Activated effector memory CD4-positive, alpha-beta T cell treated with anti-CD3 and anti-CD28 coated beads, Interleukin-2, amount 50 U/mL, for 16 hours (primary cell): ENCODE results near the gene FAM222B.
"Not testable (repeated sequence)": the region's sequence is repeated elsewhere in the genome, so short reads cannot be mapped to it uniquely, and the experiment has no call there.

Source experiments
- DNase-seq: peaks from one replicate; pipeline ENCODE4 v3.0.0-alpha.2; 2020

The FAM222B gene

GRCh38 chr17:28744104-28744971, 98.3 kb downstream of the FAM222B start:
- peak; percentile 90 for DNase-seq

GRCh38 chr17:28743243-28744103, 99.1 kb downstream of the FAM222B start, which contains the start of gene TRAF4:
TSS of gene TRAF4 (plus strand) at chr17:28744011. CDS start at chr17:28744113, 102 bp downstream.
- DNase-seq = peak; percentile 92

GRCh38 chr17:28741358-28742349, 100.9 kb downstream of the FAM222B start:
- no peak for DNase-seq

- no peak for DNase-seq
Observed at GRCh38 chr17:28740406-28741357, 101.9 kb downstream of the FAM222B start.

- DNase-seq = peak; percentile 88
Observed at GRCh38 chr17:28738680-28739384, 103.8 kb downstream of the FAM222B start.

GRCh38 chr17:28737770-28738679, 104.6 kb downstream of the FAM222B start:
- DNase-seq = no peak

- no peak for DNase-seq
Observed at GRCh38 chr17:28737316-28737715, 105.3 kb downstream of the FAM222B start.

GRCh38 chr17:28735913-28736769, 106.4 kb downstream of the FAM222B start:
- not testable (repeated sequence) for DNase-seq

GRCh38 chr17:28735242-28735722, 107.3 kb downstream of the FAM222B start:
- DNase-seq = no peak

- DNase-seq = no peak
Observed at GRCh38 chr17:28734712-28735241, 107.8 kb downstream of the FAM222B start.

GRCh38 chr17:28733346-28733745, 109.2 kb downstream of the FAM222B start:
- DNase-seq = no peak

- DNase-seq = no peak
Observed at GRCh38 chr17:28729950-28730330, 112.7 kb downstream of the FAM222B start.

GRCh38 chr17:28728364-28729200, 114.0 kb downstream of the FAM222B start, which contains the start of gene NEK8:
TSS of gene NEK8 (plus strand) at chr17:28728788. CDS start at chr17:28728814, 26 bp downstream.
- DNase-seq = peak; percentile 99

GRCh38 chr17:28726627-28727491, 115.7 kb downstream of the FAM222B start:
- peak; percentile 97 for DNase-seq

GRCh38 chr17:28726226-28726626, 116.4 kb downstream of the FAM222B start, which contains the start of gene TLCD1:
TSS of gene TLCD1 (minus strand) at chr17:28726233. CDS start at chr17:28726097, 136 bp downstream.
- DNase-seq = peak; percentile 91
